DOHH2 (cell line): ENCODE results near the gene ST6GALNAC1.

Experiments
- H3F3A ChIP-seq: fragments of 200-600 bp; sonication (generic), shearing (Covaris generic); 2 replicates; pipeline ENCODE4 v1.6.0; 2016; ENCODE audit warnings: antibody characterized with exemption, mild to moderate bottlenecking; ENCODE audit not compliant: control insufficient read depth, insufficient read depth
- H3K27ac ChIP-seq: fragments of 200-600 bp; sonication (generic); 2 replicates; pipeline ENCODE4 v1.5.1; 2014; ENCODE audit warnings: low read depth, mild to moderate bottlenecking, low read length, moderate library complexity
- H3K27me3 ChIP-seq: fragments of 200-600 bp; sonication (generic); 2 replicates; pipeline ENCODE4 v1.6.1; 2014; ENCODE audit warnings: mild to moderate bottlenecking, low read length, mixed read lengths; ENCODE audit not compliant: control insufficient read depth
- H3K36me3 ChIP-seq: fragments of 200-600 bp; sonication (generic); 2 replicates; pipeline ENCODE4 v1.6.1; 2014; ENCODE audit warnings: mild to moderate bottlenecking, low read length, moderate library complexity, mixed read lengths; ENCODE audit not compliant: control insufficient read depth
- H3K4me1 ChIP-seq: fragments of 200-600 bp; sonication (generic); 2 replicates; pipeline ENCODE4 v1.6.1; 2014; ENCODE audit warnings: mild to moderate bottlenecking, low read length, mixed read lengths; ENCODE audit not compliant: control insufficient read depth
- H3K4me2 ChIP-seq: fragments of 200-600 bp; sonication (generic); 2 replicates; pipeline ENCODE4 v1.6.0; 2014; ENCODE audit warnings: mild to moderate bottlenecking, low read length, moderate library complexity
- H3K4me3 ChIP-seq: fragments of 200-600 bp; sonication (generic); 2 replicates; pipeline ENCODE4 v1.5.1; 2014; ENCODE audit warnings: mild to moderate bottlenecking, low read length, mixed read lengths
- H3K79me2 ChIP-seq: fragments of 200-600 bp; sonication (generic); 2 replicates; pipeline ENCODE4 v1.6.1; 2014; ENCODE audit warnings: mild to moderate bottlenecking, low read length, mixed read lengths; ENCODE audit not compliant: control insufficient read depth
- H3K9me2 ChIP-seq: fragments of 200-600 bp; sonication (generic); replicated peaks from 2 replicates; pipeline ENCODE4 v1.6.1; 2014; ENCODE audit warnings: mild to moderate bottlenecking, low read length, mixed read lengths; ENCODE audit not compliant: control insufficient read depth
- H3K9me3 ChIP-seq: fragments of 200-600 bp; sonication (generic); 2 replicates; pipeline ENCODE4 v1.6.1; 2014; ENCODE audit warnings: antibody characterized with exemption, low read length, mixed read lengths; ENCODE audit not compliant: control insufficient read depth, insufficient read depth
- H4K20me1 ChIP-seq: fragments of 200-600 bp; sonication (generic); 2 replicates; pipeline ENCODE4 v1.6.0; 2014; ENCODE audit warnings: low read depth, mild to moderate bottlenecking, antibody characterized with exemption, low read length, moderate library complexity; ENCODE audit not compliant: control insufficient read depth, insufficient read depth
- CTCF ChIP-seq: fragments of 200-600 bp; sonication (generic); IDR thresholded peaks from one replicate; pipeline ENCODE4 v1.5.1; 2014; ENCODE audit warnings: antibody characterized with exemption, mild to moderate bottlenecking, low read depth, low read length; ENCODE audit not compliant: poor library complexity, severe bottlenecking
- EZH2phosphoT487 ChIP-seq: fragments of 200-600 bp; sonication (generic); IDR thresholded peaks from 2 replicates; pipeline ENCODE4 v1.6.1; 2017; ENCODE audit warnings: borderline replicate concordance, mild to moderate bottlenecking, antibody characterized with exemption, low read length, moderate library complexity, mixed read lengths

Gene ST6GALNAC1

GRCh38 chr17:76678330-76678729 is 34.8 kb upstream of the ST6GALNAC1 start:
- Histone ChIP-seq H4K20me1 (no peaks in the 10 kb centered on the region), H3K4me2 (no peak overlapping the region), H3K4me1 (no peaks in the 10 kb centered on the region), H3F3A (no peaks in the 10 kb centered on the region), H3K9me3 (no peaks in the 10 kb centered on the region), H3K9me2 (no peaks in the 10 kb centered on the region), H3K27me3 (peaks cover 18% of the 10 kb centered on the region), H3K79me2 (no peaks in the 10 kb centered on the region), H3K4me3 (no peak overlapping the region), H3K36me3 (no peaks in the 10 kb centered on the region), H3K27ac (no peak overlapping the region)
- TF ChIP-seq EZH2phosphoT487 = no peak
- TF ChIP-seq CTCF = no peak

DNA sequence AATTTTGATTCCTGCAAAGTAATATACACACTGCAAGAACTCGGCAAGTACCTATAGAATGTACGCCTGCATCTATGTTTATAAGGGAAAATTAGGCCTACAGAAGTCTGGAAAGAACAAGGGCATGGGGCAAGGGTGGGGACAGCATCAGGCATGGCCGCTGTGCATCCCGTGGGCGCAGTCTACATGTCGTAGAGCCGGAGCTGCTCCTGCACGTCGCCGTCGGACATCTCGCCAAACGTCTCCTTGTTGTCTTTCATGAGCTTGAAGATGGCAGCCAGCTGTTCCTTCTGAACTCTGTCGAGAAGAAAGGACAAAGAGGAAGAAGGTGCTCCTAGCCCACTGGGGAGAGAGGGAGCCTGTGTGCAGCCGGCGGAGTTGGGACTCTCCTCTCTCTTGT is 33.8 kb upstream of the ST6GALNAC1 start:
- TF ChIP-seq EZH2phosphoT487 = no peak
- no peak for TF ChIP-seq CTCF
- Histone ChIP-seq H3K27me3 (peaks cover 15% of the 10 kb centered on the region), H3K79me2 (peaks cover 2% of the 10 kb centered on the region), H3K4me1 (peaks cover 7% of the 10 kb centered on the region), H3K36me3 (no peaks in the 10 kb centered on the region), H4K20me1 (no peaks in the 10 kb centered on the region), H3K9me2 (no peaks in the 10 kb centered on the region), H3K27ac (no peak overlapping the region), H3K4me2 (no peak overlapping the region), H3F3A (no peaks in the 10 kb centered on the region), H3K4me3 (no peak overlapping the region), H3K9me3 (no peaks in the 10 kb centered on the region)

DNA sequence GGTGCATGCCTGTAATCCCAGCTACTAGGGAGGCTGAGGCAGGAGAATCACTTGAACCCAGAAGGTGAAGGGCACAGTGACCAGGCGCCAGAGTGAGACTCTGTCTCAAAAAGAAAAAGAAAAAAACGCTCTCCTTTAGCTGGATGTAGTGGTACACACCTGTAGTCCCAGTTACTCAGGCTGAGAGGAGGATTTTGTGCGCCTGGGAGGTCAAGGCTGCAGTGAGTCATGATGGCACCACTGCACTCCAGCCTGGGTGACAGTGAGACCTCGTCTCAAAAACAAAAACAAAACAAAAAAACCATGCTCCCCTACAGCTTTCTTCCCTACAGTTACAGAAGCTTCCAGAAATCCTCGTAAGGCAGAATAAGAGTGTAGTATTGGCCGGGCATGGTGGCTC is 33.1 kb upstream of the ST6GALNAC1 start:
- no peak overlapping the region for H3K4me2 ChIP-seq
- H3K79me2 ChIP-seq = peaks cover 8% of the 10 kb centered on the region
- TF ChIP-seq CTCF = no peak
- TF ChIP-seq EZH2phosphoT487 = no peak

DNA sequence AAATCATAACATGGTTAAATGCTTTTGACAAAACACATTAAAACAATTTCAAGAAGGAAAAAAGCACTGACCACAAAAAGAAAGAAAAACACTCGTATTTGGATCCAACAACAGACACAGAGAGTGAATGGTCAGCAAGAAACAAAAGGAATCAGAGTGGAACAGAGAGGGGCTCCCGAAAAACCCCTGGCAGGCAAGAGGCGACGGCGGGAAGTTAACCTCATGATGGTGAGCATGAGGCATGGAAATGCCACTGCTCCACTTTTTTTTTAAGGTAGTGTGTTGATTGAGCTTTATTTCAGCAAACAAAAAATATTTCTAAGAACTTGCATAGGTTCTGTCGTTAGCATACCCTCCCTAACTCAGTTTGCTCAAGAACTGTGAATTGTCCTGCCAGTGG is 32.1 kb upstream of the ST6GALNAC1 start:
- no peaks in the 10 kb centered on the region; the same call in 1 of the 2 replicates for H3K9me3 ChIP-seq
- no peaks in the 10 kb centered on the region for H4K20me1 ChIP-seq
- H3K27me3 ChIP-seq = peaks cover 3% of the 10 kb centered on the region
- no peak overlapping the region for H3K27ac ChIP-seq
- H3K79me2 ChIP-seq = peaks cover 8% of the 10 kb centered on the region
- no peaks in the 10 kb centered on the region for H3K9me2 ChIP-seq
- H3K36me3 ChIP-seq = peaks cover 4% of the 10 kb centered on the region; the same call in 1 of the 2 replicates
- H3F3A ChIP-seq = no peaks in the 10 kb centered on the region
- H3K4me2 ChIP-seq = no peak overlapping the region
- TF ChIP-seq CTCF (no peak), EZH2phosphoT487 (no peak)
- H3K4me3 ChIP-seq = no peak overlapping the region
- H3K4me1 ChIP-seq = peaks cover 19% of the 10 kb centered on the region

More for the DNA sequence above, 33.1 kb upstream of the ST6GALNAC1 start:
- Histone ChIP-seq H3K4me1 (peaks cover 11% of the 10 kb centered on the region), H3K27me3 (peaks cover 11% of the 10 kb centered on the region), H3K4me3 (no peak overlapping the region), H3K9me2 (no peaks in the 10 kb centered on the region), H3K27ac (no peak overlapping the region), H4K20me1 (no peaks in the 10 kb centered on the region), H3F3A (no peaks in the 10 kb centered on the region), H3K9me3 (no peaks in the 10 kb centered on the region), H3K36me3 (peaks cover 4% of the 10 kb centered on the region; the same call in 1 of the 2 replicates)
